GM18519 (cell line): ENCODE measurements around the gene MDN1.
"Not testable (repeated sequence)": the region's sequence is repeated elsewhere in the genome, so short reads cannot be mapped to it uniquely, and the experiment has no call there.

Source experiments
- ATAC-seq: cut with Tn5 transposase; IDR thresholded peaks from one replicate; pipeline ENCODE4 v1.9.1; 2021; ENCODE audit warnings: mild to moderate bottlenecking, moderate library complexity; ENCODE audit not compliant: unreplicated experiment, low FRiP score

Gene MDN1

DNA sequence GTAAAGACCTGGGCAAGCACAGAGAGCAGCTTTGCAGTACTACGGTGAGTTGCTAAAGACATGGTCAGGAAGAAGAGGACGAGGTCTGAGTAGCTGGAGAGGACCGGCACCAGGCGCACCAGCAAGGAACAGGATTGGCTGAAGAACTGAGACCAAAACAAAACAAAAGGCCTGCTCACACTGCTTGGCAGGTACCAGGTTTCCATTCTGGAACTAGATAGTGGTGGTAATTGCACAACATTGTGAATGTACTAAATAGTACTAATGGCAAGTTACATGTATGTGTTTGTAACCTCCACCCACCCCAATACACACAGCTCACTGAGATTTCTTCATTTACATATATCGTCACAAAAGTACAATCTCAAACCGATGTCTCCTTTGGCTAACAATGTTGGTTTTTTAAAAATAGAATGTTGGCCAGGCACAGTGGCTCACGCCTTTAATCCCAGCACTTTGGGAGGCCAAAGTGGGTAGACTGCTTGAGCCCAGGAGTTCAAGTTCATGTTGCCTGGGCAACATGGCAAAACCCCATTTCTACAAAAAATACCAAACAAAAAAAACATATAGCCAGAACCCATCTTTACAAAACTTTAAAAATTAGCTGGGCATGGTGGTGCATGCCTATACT, 148.5 kb downstream of the MDN1 start:
- no peak for ATAC-seq

DNA sequence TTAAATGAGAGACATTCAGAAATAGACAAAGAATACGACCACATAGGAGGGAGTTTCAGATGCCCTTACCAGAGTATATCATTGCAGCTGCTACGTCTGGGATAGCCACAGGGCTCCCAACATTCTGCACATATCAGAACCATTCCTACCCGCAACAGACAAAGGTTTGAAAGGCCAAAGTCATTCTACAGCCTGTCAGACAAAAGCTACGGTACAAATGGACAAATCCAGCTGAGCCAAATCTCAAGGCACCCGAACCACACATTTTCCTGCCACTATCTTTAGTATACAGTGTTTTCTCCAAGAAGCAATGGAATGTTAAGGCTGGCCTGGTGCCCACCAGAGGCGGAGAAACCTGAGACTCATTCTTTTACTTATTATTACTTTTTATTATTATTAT, 150.6 kb downstream of the MDN1 start:
- ATAC-seq: no peak

- no peak for ATAC-seq
Measured at GRCh38 chr6:89667872-89668556, 151.6 kb downstream of the MDN1 start.

DNA sequence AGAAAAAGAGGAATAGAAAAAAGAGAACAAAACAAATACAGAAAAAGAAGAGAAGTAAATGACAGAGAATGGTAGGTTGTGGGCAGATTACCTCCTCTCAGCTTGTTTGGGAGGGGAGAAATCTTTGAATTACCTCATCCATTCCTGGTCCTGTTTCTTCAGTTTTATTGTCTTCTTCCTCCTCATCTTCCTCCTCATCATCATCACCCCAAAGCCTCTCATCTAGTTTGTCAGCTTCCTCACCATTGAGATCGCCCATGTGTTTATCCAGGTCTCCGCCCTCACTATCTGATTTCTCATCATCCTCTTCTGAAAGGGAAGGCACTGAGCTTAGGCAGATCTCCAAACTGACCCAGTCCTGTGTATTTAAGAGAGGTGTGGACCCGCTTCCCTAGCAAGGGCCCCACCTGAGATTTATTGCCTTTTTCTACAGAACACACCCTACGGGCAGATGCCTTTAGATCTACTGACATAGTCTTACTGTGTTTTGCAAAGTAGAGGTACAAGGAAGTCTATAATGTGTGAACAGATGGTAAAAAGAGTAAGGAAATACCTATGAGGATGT, 156.9 kb downstream of the MDN1 start:
- no peak for ATAC-seq

GRCh38 chr6:89661559-89661958, 158.0 kb downstream of the MDN1 start:
- ATAC-seq: no peak

- no peak for ATAC-seq
Measured at GRCh38 chr6:89660981-89661380, 158.6 kb downstream of the MDN1 start.

DNA sequence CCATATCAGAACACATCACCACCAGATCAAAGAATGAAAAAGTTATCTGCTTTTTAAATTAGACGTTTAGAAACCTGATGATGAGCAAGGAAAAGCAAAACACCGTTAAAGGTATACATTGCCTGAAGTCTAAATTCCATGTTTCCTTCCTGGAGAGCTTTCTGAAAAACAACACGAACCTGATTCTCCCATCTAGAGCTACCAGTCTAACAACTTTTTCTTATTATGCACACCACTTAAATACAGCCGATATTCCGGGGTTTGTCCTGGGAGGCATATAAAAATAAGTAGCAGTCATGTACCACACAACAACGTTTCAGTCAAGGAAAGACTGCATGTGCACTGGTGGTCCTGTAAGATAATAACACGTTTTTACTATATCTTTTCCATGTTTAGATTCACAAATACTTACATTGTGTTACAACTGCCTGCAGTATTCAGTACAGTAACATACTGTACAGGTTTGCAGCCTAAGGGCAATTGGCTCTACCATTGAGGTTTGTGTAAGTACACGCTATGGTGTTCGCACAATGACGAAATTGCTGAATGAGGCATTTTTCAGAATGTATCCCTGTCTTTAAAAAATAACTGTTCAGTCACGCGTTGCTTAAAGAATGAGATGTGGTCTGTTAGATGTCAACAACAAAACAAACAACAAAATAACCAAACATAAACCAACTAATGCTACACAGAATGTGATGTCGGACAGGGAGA, 162.0 kb downstream of the MDN1 start:
- ATAC-seq: no peak

- no peak for ATAC-seq
Measured at GRCh38 chr6:89655122-89655521, 164.5 kb downstream of the MDN1 start.

- no peak for ATAC-seq
Measured at GRCh38 chr6:89650579-89650978, 169.0 kb downstream of the MDN1 start.

DNA sequence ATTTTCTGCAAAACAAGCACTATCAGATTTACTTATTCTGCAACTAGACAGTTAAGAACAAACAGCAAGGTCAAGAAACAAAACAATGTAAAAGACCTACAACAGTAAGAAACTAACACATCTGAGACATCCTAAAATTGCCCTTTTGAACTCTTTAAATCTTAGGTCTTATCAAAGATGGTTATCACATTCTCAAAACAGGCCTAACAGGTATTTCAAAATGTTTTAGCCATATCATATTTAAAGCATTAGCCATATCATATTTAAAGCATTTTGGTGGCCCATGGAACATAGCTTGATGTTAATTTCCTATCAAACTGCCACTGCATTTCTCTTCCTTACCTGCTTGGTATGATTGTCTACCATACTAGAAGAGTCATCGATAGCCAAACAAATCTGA, 169.9 kb downstream of the MDN1 start:
- no peak for ATAC-seq

DNA sequence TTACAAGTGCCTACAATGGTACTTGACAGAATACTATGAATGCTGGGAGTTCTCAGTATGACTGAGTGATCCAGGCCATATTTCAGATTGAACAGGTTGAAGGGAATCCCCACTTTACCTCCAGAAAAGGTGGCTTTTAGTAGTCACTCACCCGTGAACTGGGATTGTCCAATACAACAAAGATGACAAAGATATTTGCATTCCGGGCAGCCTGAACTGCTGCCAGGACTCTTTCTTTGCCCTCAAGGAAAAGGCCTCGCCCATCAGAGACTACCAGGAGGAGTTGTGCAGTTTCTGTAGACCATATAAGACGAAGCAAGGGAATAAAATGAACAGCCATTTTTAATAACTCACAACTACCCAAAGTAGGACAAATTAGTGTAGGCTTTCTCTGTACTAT, 174.7 kb downstream of the MDN1 start:
- ATAC-seq: no peak

DNA sequence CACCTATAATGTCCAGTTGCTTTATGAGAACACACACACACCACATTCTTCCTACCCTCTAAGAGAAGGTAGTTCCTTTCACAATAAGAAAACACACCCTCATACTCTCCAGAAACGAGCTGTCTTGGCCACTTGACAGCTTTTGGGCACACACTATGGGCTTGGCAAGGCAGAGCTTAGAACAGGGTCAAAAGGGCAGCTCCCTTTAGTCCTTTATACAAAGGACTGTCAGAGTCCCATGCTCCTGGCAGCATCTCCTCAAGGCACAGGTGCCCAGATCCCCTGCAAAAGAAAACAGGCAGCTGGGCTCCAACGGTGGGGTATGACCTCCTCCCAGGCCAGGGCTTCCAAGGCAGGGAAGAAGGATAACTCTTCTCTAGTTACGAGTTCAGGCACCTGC, 176.2 kb downstream of the MDN1 start:
- no peak for ATAC-seq

- no peak for ATAC-seq
Measured at GRCh38 chr6:89642956-89643355, 176.6 kb downstream of the MDN1 start.

DNA sequence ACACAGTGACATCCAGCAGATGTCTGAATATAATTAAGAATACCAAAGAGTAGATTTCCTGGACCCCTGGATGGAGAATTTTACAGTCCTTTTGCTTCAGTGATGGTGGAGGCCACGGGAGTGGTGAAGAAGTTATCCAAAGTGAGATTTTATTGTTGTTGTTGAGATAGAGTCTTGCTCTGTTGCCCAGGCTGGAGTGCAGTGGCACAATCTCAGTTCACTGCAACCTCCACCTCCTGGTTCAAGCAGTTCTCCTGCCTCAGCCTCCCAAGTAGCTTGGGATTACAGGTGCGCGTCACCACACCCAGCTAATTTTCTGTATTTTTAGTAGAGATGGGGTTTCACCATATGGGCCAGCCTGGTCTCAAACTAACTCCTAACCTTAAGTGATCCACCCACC, 178.0 kb downstream of the MDN1 start:
- not testable (repeated sequence) for ATAC-seq

GRCh38 chr6:89640804-89641203, 178.8 kb downstream of the MDN1 start:
- ATAC-seq: no peak

DNA sequence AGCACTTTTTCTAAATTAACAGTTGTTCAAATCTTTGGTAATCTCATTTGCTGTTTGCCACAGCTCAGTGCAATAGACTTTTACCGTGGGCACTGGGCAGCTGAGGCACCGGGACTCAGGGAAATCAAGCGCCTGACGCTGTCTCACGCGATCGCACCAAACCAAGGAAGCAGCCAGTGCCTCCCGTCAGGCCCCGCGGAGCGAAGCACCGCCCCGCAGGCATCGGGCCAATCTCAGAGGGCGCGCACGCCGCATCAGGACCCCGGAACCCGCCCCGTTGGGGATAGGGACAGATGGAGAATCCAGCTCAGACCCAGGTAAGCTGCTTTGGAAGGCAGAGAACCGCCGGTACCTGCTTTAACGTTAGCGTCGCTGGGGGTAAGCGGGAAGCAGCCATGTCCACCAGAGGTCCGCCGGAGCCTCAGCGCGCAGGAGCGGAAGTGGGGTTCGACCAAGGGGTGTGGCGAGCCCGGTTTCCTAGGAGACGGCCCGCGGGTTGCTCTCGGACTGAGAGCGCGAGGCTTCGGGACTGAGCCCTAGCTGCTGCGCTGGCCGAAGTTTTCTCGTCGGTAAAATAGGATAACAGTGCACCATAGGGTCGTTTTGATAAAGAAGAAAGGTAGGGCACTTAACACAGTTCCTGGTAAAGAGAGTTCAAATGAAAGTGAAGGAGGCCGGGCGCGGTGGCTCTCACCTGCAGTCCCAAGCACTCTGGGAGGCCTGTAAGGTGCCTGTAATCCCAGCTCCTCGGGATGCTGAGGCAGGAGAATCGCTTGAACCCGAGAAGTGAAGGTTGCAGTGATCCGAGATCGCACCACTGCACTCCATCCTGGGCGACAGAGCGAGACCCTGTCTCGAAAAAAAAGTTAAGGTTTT, 181.0 kb downstream of the MDN1 start, which contains the start of gene LYRM2:
TSS of gene LYRM2 (minus strand) at position 428 of the 876 bp plus-strand sequence. CDS start at position 397, 31 bp downstream.
- ATAC-seq: peak; percentile 89

GRCh38 chr6:89637960-89638319, 181.7 kb downstream of the MDN1 start:
- ATAC-seq: no peak

DNA sequence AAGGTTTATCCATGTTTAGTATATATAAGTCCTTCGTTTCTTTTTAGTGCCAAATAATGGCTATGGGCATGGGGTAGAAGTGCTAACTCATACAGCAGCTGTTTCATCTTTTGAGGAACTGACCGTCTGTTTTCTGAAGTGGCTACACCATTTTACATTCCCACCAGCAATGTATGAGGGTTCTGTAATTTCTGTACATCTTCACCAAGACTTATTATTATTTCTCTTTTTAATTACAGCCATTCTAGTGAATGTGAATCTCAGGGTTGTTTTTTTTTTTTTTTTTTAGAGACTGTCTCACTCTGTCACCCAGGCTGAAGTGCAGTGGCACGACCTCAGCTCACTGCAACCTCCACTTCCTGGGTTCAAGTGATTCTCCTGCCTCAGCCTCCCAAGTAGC, 183.2 kb downstream of the MDN1 start:
- not testable (repeated sequence) for ATAC-seq

DNA sequence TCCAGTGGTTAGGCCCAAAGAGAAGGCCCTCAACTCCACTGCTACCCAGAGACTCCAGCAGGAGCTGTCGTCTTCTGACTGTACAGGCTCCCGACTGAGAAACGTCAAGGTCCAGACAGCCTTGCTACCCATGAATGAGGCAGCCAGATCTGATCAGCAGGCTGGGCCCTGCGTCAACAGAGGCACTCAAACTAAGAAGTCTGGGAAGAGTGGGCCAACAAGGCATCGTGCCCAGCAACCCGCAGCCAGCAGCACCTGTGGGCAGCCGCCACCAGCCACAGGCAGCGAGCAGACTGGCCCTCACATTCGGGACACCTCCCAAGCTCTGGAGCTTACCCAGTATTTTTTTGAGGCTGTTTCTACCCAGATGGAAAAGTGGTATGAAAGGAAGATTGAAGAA, 189.1 kb downstream of the MDN1 start:
- ATAC-seq: no peak

DNA sequence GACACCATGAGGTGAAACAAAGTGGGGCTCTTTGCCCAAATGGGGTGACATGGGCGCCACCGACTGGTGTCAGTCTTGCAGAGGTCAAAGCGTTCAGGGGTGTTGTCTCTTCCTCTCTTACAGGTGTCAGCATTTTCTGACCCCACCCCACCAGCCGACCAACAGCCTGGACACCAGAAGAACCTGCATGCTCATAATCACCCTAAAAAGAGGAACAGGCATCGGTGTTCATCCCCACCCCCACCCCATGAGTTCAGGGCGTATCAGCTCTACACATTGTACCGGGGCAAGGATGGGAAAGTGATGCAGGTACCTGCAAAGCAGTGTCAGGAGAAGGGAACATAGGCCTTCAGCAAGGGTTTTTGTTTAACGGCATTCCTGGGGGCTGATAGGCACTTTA, 195.8 kb downstream of the MDN1 start:
- ATAC-seq: no peak
